Colonic mucosa (tissue), 4 donors: ENCODE measurements around the gene IKZF3. TPM values are rescaled to one million over a fixed set of nuclear protein-coding genes. Genes with fewer than 3 reads are reported as not detected.

Experiments
- DNase-seq: peaks from one replicate; pipeline ENCODE4 v3.0.0-alpha.2; 2020
- H3K27ac ChIP-seq: fragments of 200-600 bp; one replicate; pipeline ENCODE4 v1.8.0; 2021
- H3K27me3 ChIP-seq: fragments of 200-600 bp; one replicate; pipeline ENCODE4 v1.8.0; 2021
- H3K36me3 ChIP-seq: fragments of 200-600 bp; one replicate; pipeline ENCODE4 v1.8.0; 2021
- H3K4me1 ChIP-seq: fragments of 200-600 bp; one replicate; pipeline ENCODE4 v1.8.0; 2021; ENCODE audit warnings: mild to moderate bottlenecking
- H3K4me3 ChIP-seq: fragments of 200-600 bp; one replicate; pipeline ENCODE4 v1.8.0; 2021
- H3K9ac ChIP-seq, 2 donors: one replicate each; pipeline ENCODE4 v1.7.0; 2013; ENCODE audit warnings: control low read depth in 2 of 2, low read depth in 2 of 2, low read length in 2 of 2
- H3K9me3 ChIP-seq: fragments of 200-600 bp; one replicate; pipeline ENCODE4 v1.8.0; 2021
- CTCF ChIP-seq: fragments of 200-600 bp; IDR thresholded peaks from one replicate; pipeline ENCODE4 v1.8.0; 2022; ENCODE audit warnings: antibody characterized with exemption, mild to moderate bottlenecking
- intact Hi-C: fragments of 100-400 bp; cut with DNase I; formaldehyde crosslinking; loops from one replicate; pipeline ENCODE4 v1.14.1; 2022
- total RNA-seq, 2 donors: library from RNA; stranded (reverse); fragmentation: NEBNext Ultra II Directional in 1 of 2; extraction: Animal tissue kit (Norgen Biotek cat#: 25700) in 1 of 2; gene quantifications; one replicate each; pipeline ENCODE4 v1.2.1, GENCODE V29; 2021
- donor health status: healthy.
- donor health status: DM: no; HTN: no; CAD: no.
- donor health status: DM: no; HTN: no; CAD: no.

Gene IKZF3
- total RNA-seq, 2 donors from 2014 or later = 1.8 to 2.0 TPM

- no peak for TF ChIP-seq CTCF
- no peak for DNase-seq
- Histone ChIP-seq H3K9ac (peak overlapping the region in 1 of 2 donors; percentile 87), H3K4me3 (peak overlapping the region; percentile 51), H3K27me3 (no peaks in the 10 kb centered on the region), H3K36me3 (no peaks in the 10 kb centered on the region), H3K27ac (peak overlapping the region; percentile 81), H3K9me3 (no peaks in the 10 kb centered on the region), H3K4me1 (no peaks in the 10 kb centered on the region)
- intact Hi-C loops = no loop called here
These were observed 108.3 kb downstream of the IKZF3 start for GRCh38 chr17:39755554-39756379.

DNA sequence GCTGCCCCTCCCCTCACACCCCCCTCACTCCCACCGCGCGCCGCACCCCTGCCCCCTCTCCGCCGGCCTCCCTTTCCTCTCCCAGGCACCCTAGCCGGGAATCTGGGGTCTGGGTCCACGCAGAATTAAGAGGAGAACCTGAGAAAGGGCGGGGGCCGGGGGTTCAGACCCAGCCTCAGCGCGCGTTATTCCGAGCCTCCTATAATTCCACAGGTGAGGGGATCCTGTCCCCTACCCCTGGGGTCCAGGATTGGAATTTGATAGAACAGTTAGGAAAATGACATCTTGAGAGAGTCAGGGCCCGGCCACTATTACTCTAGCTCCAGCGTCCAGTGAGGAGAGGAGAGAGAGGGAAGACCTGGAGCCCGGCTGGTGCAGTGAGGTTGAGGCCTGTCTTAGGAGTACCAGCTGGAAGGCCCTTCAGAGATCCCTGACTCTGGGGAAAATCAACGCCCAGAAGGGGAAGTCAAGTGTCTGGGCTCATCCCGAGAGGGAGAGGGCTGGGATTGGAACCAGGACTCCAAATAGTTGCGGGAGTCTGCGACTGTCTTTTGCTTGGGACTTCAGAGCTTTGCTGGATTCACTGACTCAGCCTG lies 109.1 kb downstream of the IKZF3 start:
- peak overlapping the region; percentile 81 for H3K27ac ChIP-seq
- peak; percentile 43 for DNase-seq
- no peak for TF ChIP-seq CTCF
- intact Hi-C loops = loop anchor here (5.0 kb wide), 2 partner anchors 133 to 203 kb away; no protein-coding TSS in a partner anchor
- peak overlapping the region; percentile 87 to 93 for H3K9ac ChIP-seq
- H3K4me3 ChIP-seq = peak overlapping the region; percentile 51
- H3K9me3 ChIP-seq = no peaks in the 10 kb centered on the region
- H3K27me3 ChIP-seq = no peaks in the 10 kb centered on the region
- H3K36me3 ChIP-seq = no peaks in the 10 kb centered on the region
- no peaks in the 10 kb centered on the region for H3K4me1 ChIP-seq

DNA sequence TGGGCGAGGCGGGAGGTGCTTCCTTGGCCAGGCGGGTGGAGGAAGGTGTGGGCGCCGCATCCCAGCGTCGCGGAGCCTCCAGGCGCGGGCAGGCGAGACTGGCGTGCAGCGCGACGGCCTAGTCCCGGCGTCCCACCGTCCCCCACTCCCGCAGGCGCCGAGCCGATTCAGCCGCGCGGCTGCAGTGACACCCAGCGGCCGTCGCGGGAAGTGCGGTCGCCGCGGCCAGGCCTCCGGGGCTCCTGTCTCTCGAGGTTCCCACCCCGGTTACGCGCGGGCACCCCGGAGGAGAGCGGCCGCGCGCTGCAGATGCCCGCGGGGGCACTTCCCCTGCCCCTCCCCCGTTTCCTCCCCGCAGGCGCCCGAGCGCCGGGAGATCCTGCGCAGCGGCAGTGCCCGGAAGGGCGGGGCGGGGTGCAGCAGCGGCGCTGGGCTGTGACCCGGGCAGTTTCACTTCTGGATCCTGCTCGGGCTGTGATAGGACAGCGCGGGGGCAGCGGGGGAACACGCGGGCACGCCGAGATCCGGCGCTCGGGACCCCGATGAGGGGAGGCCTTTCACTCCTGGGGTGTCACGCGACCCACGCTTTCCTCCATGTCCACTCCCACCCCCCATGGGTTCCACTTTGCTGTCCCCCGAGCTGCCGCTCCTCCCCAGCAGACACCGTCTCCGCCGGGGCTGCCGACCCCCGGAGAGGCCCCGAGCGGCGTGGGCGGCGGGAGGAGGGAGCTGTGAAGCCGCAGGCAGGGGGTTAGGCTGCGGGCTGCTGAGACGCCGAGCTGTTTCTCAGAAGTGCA lies 109.8 kb downstream of the IKZF3 start:
- Histone ChIP-seq H3K9me3 (no peaks in the 10 kb centered on the region), H3K9ac (peak overlapping the region; percentile 87 to 93), H3K4me3 (peak overlapping the region; percentile 51), H3K27me3 (no peaks in the 10 kb centered on the region), H3K4me1 (no peaks in the 10 kb centered on the region), H3K27ac (peak overlapping the region; percentile 81), H3K36me3 (no peaks in the 10 kb centered on the region)
- DNase-seq = peak; percentile 94
- intact Hi-C loops = loop anchor here (5.0 kb wide), 2 partner anchors 132 to 202 kb away; no protein-coding TSS in a partner anchor
- peak; percentile 94 for TF ChIP-seq CTCF

DNA sequence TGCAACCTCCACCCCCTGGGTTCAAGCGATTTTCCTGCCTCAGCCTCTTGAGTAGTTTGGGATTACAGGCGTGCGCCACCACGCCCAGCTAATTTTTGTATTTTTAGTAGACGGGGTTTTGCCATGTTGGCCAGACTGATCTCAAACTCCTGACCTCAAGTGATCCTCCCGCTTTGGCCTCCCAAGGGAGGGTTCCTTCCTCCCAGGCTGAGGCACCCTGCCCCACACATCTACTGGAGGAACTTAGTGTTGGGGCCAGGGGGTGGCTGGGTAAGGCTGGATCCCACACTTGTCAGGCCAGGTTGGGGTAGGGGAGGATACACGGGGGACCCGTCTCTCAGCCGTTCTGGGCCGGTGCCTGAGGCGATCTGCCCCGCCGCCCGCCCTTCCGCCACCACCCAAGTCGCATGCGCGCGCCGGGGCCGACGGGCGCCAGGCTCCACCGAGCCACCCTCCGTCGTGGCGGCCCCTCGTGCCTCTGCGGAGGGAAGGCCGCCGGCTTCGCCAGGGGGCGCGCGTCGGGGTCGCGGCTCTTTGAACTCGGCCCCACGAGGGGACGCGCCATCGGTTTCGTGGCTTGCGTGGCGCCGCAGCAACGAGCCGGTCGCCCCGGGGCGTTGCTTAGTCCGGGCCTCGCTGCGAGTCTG lies 110.5 kb downstream of the IKZF3 start:
- peak; percentile 67 for DNase-seq
- no peaks in the 10 kb centered on the region for H3K36me3 ChIP-seq
- no peaks in the 10 kb centered on the region for H3K4me1 ChIP-seq
- H3K4me3 ChIP-seq = peak overlapping the region; percentile 51
- peak overlapping the region; percentile 81 for H3K27ac ChIP-seq
- peak overlapping the region; percentile 42 to 93 for H3K9ac ChIP-seq
- H3K9me3 ChIP-seq = no peaks in the 10 kb centered on the region
- H3K27me3 ChIP-seq = no peaks in the 10 kb centered on the region
- intact Hi-C loops = loop anchor here (5.0 kb wide), 2 partner anchors 131 to 201 kb away; no protein-coding TSS in a partner anchor
- no peak for TF ChIP-seq CTCF
